HG02973 (cell line): ENCODE measurements around the gene USF2.
A peak's percentile ranks its signal among the peaks of the same experiment; 100 is the strongest.
"Not testable (repeated sequence)": the region's sequence is repeated elsewhere in the genome, so short reads cannot be mapped to it uniquely, and the experiment has no call there.

ENCODE experiments used
- ATAC-seq: cut with Tn5 transposase; IDR thresholded peaks from one replicate; pipeline ENCODE4 v1.9.1; 2021; ENCODE audit warnings: moderate library complexity; ENCODE audit not compliant: unreplicated experiment

USF2 gene

GRCh38 chr19:35268536-35269437 is at the start of gene USF2:
Gene USF2 (plus strand): TSS chr19:35268962. CDS start chr19:35269102, 140 bp downstream.
- ATAC-seq, result peak; percentile 11

GRCh38 chr19:35219008-35219407 is 49.8 kb upstream of the USF2 start:
- ATAC-seq, result no peak

GRCh38 chr19:35220315-35220921 is 48.3 kb upstream of the USF2 start:
- ATAC-seq, result no peak

- not testable (repeated sequence) for ATAC-seq
Measured at GRCh38 chr19:35220973-35221590, 47.7 kb upstream of the USF2 start.

GRCh38 chr19:35222373-35223015 is 46.3 kb upstream of the USF2 start:
- no peak for ATAC-seq

- ATAC-seq, result no peak
Measured at GRCh38 chr19:35223084-35223790, 45.5 kb upstream of the USF2 start.

GRCh38 chr19:35223862-35224505 is 44.8 kb upstream of the USF2 start:
- ATAC-seq, result no peak

- no peak for ATAC-seq
Measured at GRCh38 chr19:35224681-35225571, 43.8 kb upstream of the USF2 start.

GRCh38 chr19:35225951-35226350 is 42.8 kb upstream of the USF2 start:
- no peak for ATAC-seq

- no peak for ATAC-seq
Measured at GRCh38 chr19:35226748-35227147, 42.0 kb upstream of the USF2 start.

GRCh38 chr19:35228177-35228930 is 40.4 kb upstream of the USF2 start, which contains the start of gene FAM187B:
Gene FAM187B (minus strand): TSS chr19:35228739. CDS start chr19:35228680, 59 bp downstream.
- ATAC-seq, result no peak

- no peak for ATAC-seq
Measured at GRCh38 chr19:35229601-35230000, 39.2 kb upstream of the USF2 start.

- no peak for ATAC-seq
Measured at GRCh38 chr19:35231956-35232645, 36.7 kb upstream of the USF2 start.

- ATAC-seq, result no peak
Measured at GRCh38 chr19:35232912-35233311, 35.9 kb upstream of the USF2 start.

- ATAC-seq, result no peak
Measured at GRCh38 chr19:35236638-35237400, 31.9 kb upstream of the USF2 start.

- ATAC-seq, result not testable (repeated sequence)
Measured at GRCh38 chr19:35239597-35239996, 29.2 kb upstream of the USF2 start.

GRCh38 chr19:35240327-35240726 is 28.4 kb upstream of the USF2 start:
- ATAC-seq, result no peak
